NCI-H82 treated with DMSO at 0.1 percent for 48 hours (cell line): Measurements from ENCODE around the gene SUPT20HL1.

Source experiments
- DNase-seq: peaks from one replicate; lab custom pipeline; 2025; ENCODE audit not compliant: unreplicated experiment; lab: John Stamatoyannopoulos, UW

The SUPT20HL1 gene

GRCh38 chrX:24395775-24396174 is 35.3 kb downstream of the SUPT20HL1 start:
- peak; percentile 45 for DNase-seq

- DNase-seq, result no peak
These were observed 35.9 kb downstream of the SUPT20HL1 start for GRCh38 chrX:24396236-24396930.

- DNase-seq, result no peak
These were observed 36.5 kb downstream of the SUPT20HL1 start for GRCh38 chrX:24396931-24397279.

GRCh38 chrX:24398766-24399165 is 38.3 kb downstream of the SUPT20HL1 start:
- no peak for DNase-seq

GRCh38 chrX:24399550-24399949 is 39.1 kb downstream of the SUPT20HL1 start:
- DNase-seq, result no peak

- DNase-seq, result no peak
These were observed 45.5 kb downstream of the SUPT20HL1 start for GRCh38 chrX:24405959-24406358.
